ENCODE results near the gene PKHD1.

GRCh38 chr6:51614725-51615124 lies 472.7 kb downstream of the PKHD1 start:
- TF ChIP-seq POLR2AphosphoS5 (IDR thresholded peaks at IDR 0.05; ENCODE audit: borderline replicate concordance, low read depth, low read length) (no peak), EZH2 (IDR thresholded peaks at IDR 0.05) (no peak), FOXP2 (optimal IDR thresholded peaks at IDR 0.05; ENCODE audit: control extremely low read depth, extremely low read length, insufficient read depth) (no peak)

All from SK-N-MC (cell line).